Cardiac muscle cell (in vitro differentiated cells and primary cell): ENCODE data around the gene GPR146. TPM values are rescaled to one million over a fixed set of nuclear protein-coding genes. Genes with fewer than 3 reads are reported as not detected.
A peak's percentile ranks its signal among the peaks of the same experiment; 100 is the strongest.

Experiments
- DNase-seq, 2 donors: peaks; one replicate each; pipeline versions ENCODE4 v3.0.0 to v3.0.0-alpha.2; 2010 to 2017; ENCODE audit warnings: low read depth in 1 of 2, low spot score in 1 of 2
- H3K27ac ChIP-seq: fragments of 200-600 bp; sonication (generic); 2 replicates; pipeline ENCODE4 v1.5.1; 2016
- H3K27me3 ChIP-seq: fragments of 200-600 bp; sonication (generic); 2 replicates; pipeline ENCODE4 v1.6.0; 2016; ENCODE audit warnings: control low read depth
- H3K36me3 ChIP-seq: fragments of 200-600 bp; sonication (generic); 2 replicates; pipeline ENCODE4 v1.5.1; 2016; ENCODE audit warnings: control low read depth
- H3K4me1 ChIP-seq: fragments of 200-600 bp; sonication (generic); 2 replicates; pipeline ENCODE4 v1.8.1; 2017; ENCODE audit warnings: low read depth, mild to moderate bottlenecking, mixed run types
- H3K4me3 ChIP-seq: fragments of 200-600 bp; sonication (generic); 2 replicates; pipeline ENCODE4 v1.5.1; 2016; ENCODE audit warnings: mild to moderate bottlenecking
- H3K9me3 ChIP-seq: fragments of 200-600 bp; sonication (generic); 2 replicates; pipeline ENCODE4 v1.5.1; 2017; ENCODE audit warnings: low read depth, mild to moderate bottlenecking, control low read depth
- CTCF ChIP-seq: IDR thresholded peaks from 2 replicates; pipeline ENCODE4 v1.5.1; 2012; ENCODE audit warnings: low read depth, mild to moderate bottlenecking, low read length
- polyA plus RNA-seq: library from polyadenylated mRNA; unstranded; fragments of >200 nt; fragmentation: Nextera tagmentation; extraction: Ambion mirVana; gene quantifications from 2 replicates; pipeline ENCODE4 v1.2.1, GENCODE V29; 2016
- total RNA-seq: library from RNA; depleted of rRNA; stranded (reverse); fragments of >200 nt; gene quantifications from 2 replicates; pipeline ENCODE4 v1.2.3, GENCODE V29; 2016

Gene GPR146
- total and polyA plus RNA-seq, 2 experiments from 2014 or later, result 7.5 to 11.2 TPM

- DNase-seq, result no peak
- Histone ChIP-seq H3K27me3 (no peaks in the 10 kb centered on the region), H3K4me3 (no peak overlapping the region), H3K4me1 (peaks cover 11% of the 10 kb centered on the region), H3K36me3 (no peaks in the 10 kb centered on the region), H3K27ac (peak overlapping the region; percentile 59), H3K9me3 (no peaks in the 10 kb centered on the region)
- TF ChIP-seq CTCF, result no peak
Observed at GRCh38 chr7:1058821-1059199, 14.5 kb downstream of the GPR146 start.

GRCh38 chr7:1059200-1060091, 15.1 kb downstream of the GPR146 start:
- Histone ChIP-seq H3K4me1 (peaks cover 11% of the 10 kb centered on the region), H3K36me3 (no peaks in the 10 kb centered on the region), H3K4me3 (no peak overlapping the region), H3K27me3 (no peaks in the 10 kb centered on the region), H3K27ac (peak overlapping the region; percentile 59), H3K9me3 (no peaks in the 10 kb centered on the region)
- peak; percentile 30 to 83 for DNase-seq
- TF ChIP-seq CTCF, result no peak

GRCh38 chr7:1060315-1061072, 16.1 kb downstream of the GPR146 start:
- peak overlapping the region; percentile 13 for H3K4me3 ChIP-seq
- H3K4me1 ChIP-seq, result peaks cover 11% of the 10 kb centered on the region
- H3K36me3 ChIP-seq, result no peaks in the 10 kb centered on the region
- H3K27ac ChIP-seq, result no peak overlapping the region
- H3K27me3 ChIP-seq, result no peaks in the 10 kb centered on the region
- no peaks in the 10 kb centered on the region for H3K9me3 ChIP-seq
- TF ChIP-seq CTCF, result no peak
- peak in 1 of 2 donors; percentile 47 for DNase-seq

GRCh38 chr7:1061180-1061579, 16.8 kb downstream of the GPR146 start:
- DNase-seq, result no peak
- H3K27me3 ChIP-seq, result no peaks in the 10 kb centered on the region
- no peaks in the 10 kb centered on the region for H3K9me3 ChIP-seq
- no peak for TF ChIP-seq CTCF
- H3K27ac ChIP-seq, result no peak overlapping the region
- H3K4me1 ChIP-seq, result peaks cover 11% of the 10 kb centered on the region
- H3K36me3 ChIP-seq, result no peaks in the 10 kb centered on the region
- H3K4me3 ChIP-seq, result no peak overlapping the region

- Histone ChIP-seq H3K9me3 (no peaks in the 10 kb centered on the region), H3K27me3 (no peaks in the 10 kb centered on the region), H3K4me1 (peaks cover 11% of the 10 kb centered on the region), H3K27ac (no peak overlapping the region), H3K4me3 (no peak overlapping the region), H3K36me3 (no peaks in the 10 kb centered on the region)
- DNase-seq, result no peak
- TF ChIP-seq CTCF, result no peak
Observed at GRCh38 chr7:1062296-1063294, 18.2 kb downstream of the GPR146 start.
